RWPE1 (cell line): Measurements from ENCODE around the gene FBXW7.

Source experiments
- CTCF ChIA-PET: fragments of 350-600 bp; sonication (Branson Sonifier 250); formaldehyde crosslinking; extraction: SDS; loops from one replicate; lab custom pipeline; 2021; lab: Yijun Ruan, JAX
- POLR2A ChIA-PET: fragments of 400-600 bp; formaldehyde crosslinking; extraction: SDS; loops from one replicate; lab custom pipeline; 2020; ENCODE audit warnings: antibody characterized with exemption; ENCODE audit not compliant: low non-redundant PET; lab: Yijun Ruan, JAX
- DNase-seq: peaks from one replicate; pipeline ENCODE4 v3.0.0; 2012; ENCODE audit warnings: low spot score
- H3K27ac ChIP-seq: fragments of 450-650 bp; 2 replicates; pipeline ENCODE4 v1.5.1; 2017
- CTCF ChIP-seq: fragments of 450-650 bp; conservative IDR thresholded peaks from 2 replicates; pipeline ENCODE4 v1.5.1; 2017; ENCODE audit warnings: low read depth, mild to moderate bottlenecking

The FBXW7 gene

GRCh38 chr4:152535903-152536544, at the start of gene FBXW7:
FBXW7 (minus strand) TSS chr4:152536092; CDS start chr4:152411803, 124,289 bp downstream.
- peak; percentile 98 for DNase-seq
- POLR2A ChIA-PET = interaction anchor here (0.7 kb wide), 2 partner anchors 34 to 191 kb away, joined by 3 read pairs; no protein-coding TSS in a partner anchor
- H3K27ac ChIP-seq = peak within 1 kb of the TSS; percentile 95
- CTCF ChIA-PET = interaction anchor here (0.7 to 1.3 kb wide), 4 partner anchors 35 to 108 kb away, joined by 3 to 4 read pairs (median 3); no protein-coding TSS in a partner anchor
- no peak for TF ChIP-seq CTCF

GRCh38 chr4:152585023-152585441, 49.1 kb upstream of the FBXW7 start:
- ChIA-PET CTCF (no interaction called here), POLR2A (no interaction called here)
- no peak for TF ChIP-seq CTCF
- H3K27ac ChIP-seq = no peak overlapping the region
- DNase-seq = no peak

- DNase-seq = no peak
- no peak overlapping the region for H3K27ac ChIP-seq
- no peak for TF ChIP-seq CTCF
- POLR2A ChIA-PET = no interaction called here
- CTCF ChIA-PET = no interaction called here
These were observed 45.8 kb upstream of the FBXW7 start for GRCh38 chr4:152581536-152582160.

- POLR2A ChIA-PET = no interaction called here
- CTCF ChIA-PET = interaction anchor here (1.2 kb wide), 1 partner anchor 9 kb away, joined by 10 read pairs; no protein-coding TSS in a partner anchor
- TF ChIP-seq CTCF = no peak
- DNase-seq = no peak
- no peak overlapping the region for H3K27ac ChIP-seq
These were observed 44.0 kb upstream of the FBXW7 start for GRCh38 chr4:152579916-152580315.

GRCh38 chr4:152579107-152579764, 43.3 kb upstream of the FBXW7 start:
- no peak for TF ChIP-seq CTCF
- ChIA-PET POLR2A (no interaction called here), CTCF (interaction anchor here (0.7 kb wide), 1 partner anchor 11 kb away, joined by 3 read pairs; no protein-coding TSS in a partner anchor)
- no peak overlapping the region for H3K27ac ChIP-seq
- DNase-seq = no peak

- ChIA-PET POLR2A (no interaction called here), CTCF (interaction anchor here (0.7 kb wide), 1 partner anchor 12 kb away, joined by 3 read pairs; no protein-coding TSS in a partner anchor)
- no peak overlapping the region for H3K27ac ChIP-seq
- no peak for TF ChIP-seq CTCF
- no peak for DNase-seq
These were observed 42.8 kb upstream of the FBXW7 start for GRCh38 chr4:152578670-152579069.
